ENCODE results near the gene HLA-DMB. TPM values are rescaled to one million over a fixed set of nuclear protein-coding genes. Genes with fewer than 3 reads are reported as not detected.

Gene HLA-DMB
- total and polyA plus RNA-seq, 10 of the 15 experiments (the other 5 are each of a cell fraction or from before 2014, with no cell fraction given): 114 to 173 (median 150) TPM

GRCh38 chr6:32950449-32950848 is 9.6 kb upstream of the HLA-DMB start:
- no peak for FAIRE-seq
- intact Hi-C loops (cut with micrococcal nuclease; ENCODE audit: unreplicated experiment): no loop called here
- Histone ChIP-seq H4K20me1 (ENCODE audit: control insufficient read depth, insufficient read depth) (no peaks in the 10 kb centered on the region), H3K4me1 (ENCODE audit: control insufficient read depth, insufficient read depth, low read length) (peaks cover 54% of the 10 kb centered on the region), H3K79me2 (ENCODE audit: control insufficient read depth, insufficient read depth, low read length) (peaks cover 61% of the 10 kb centered on the region), H3K4me2 (ENCODE audit: control insufficient read depth, insufficient read depth) (peak overlapping the region; percentile 77), H3K4me3 (peak overlapping the region; percentile 72), H3K27me3 (replicated peaks in 1 of 2; ENCODE audit: control insufficient read depth in 2 of 2, insufficient read depth in 2 of 2, low read length in 1 of 2) (no peaks in the 10 kb centered on the region), H2AFZ (ENCODE audit: control insufficient read depth, low read depth, low read length) (no peak overlapping the region), H3K27ac (ENCODE audit: control insufficient read depth, insufficient read depth) (peak overlapping the region; percentile 28; the same call in 1 of the 2 replicates), H3K36me3 (ENCODE audit: control insufficient read depth in 2 of 2, insufficient read depth in 2 of 2, low read length in 1 of 2) (peaks cover 0 to 4% of the 10 kb centered on the region in 2 experiments; a peak in 2 of 4 replicates), H3K9me3 (replicated peaks; ENCODE audit: control insufficient read depth, insufficient read depth, low read length) (no peaks in the 10 kb centered on the region; the same call in 2 of the 3 replicates), H3K9ac (ENCODE audit: control insufficient read depth, insufficient read depth, low read length) (peak overlapping the region; percentile 54; the same call in 1 of the 2 replicates)
- ChIA-PET RAD21 (ENCODE audit: unreplicated experiment) (interaction anchor here (0.8 to 7.7 kb wide), 16 partner anchors 9 to 125 kb away, joined by 3 to 114 read pairs (median 5); partner anchors contain the start of genes HLA-DMB and HLA-DPB1), SMC1A (ENCODE audit: uncharacterized antibody, unreplicated experiment) (interaction anchor here (0.9 to 11.3 kb wide), 8 partner anchors 13 to 112 kb away, joined by 3 to 354 read pairs (median 8); partner anchors contain the start of genes BRD2, HLA-DMB and TAP2), POLR2A (interaction anchor here (1.1 to 13.5 kb wide), 9 partner anchors 9 to 97 kb away, joined by 3 to 486 read pairs (median 9); partner anchors contain the start of genes BRD2, HLA-DMB, PSMB9 and TAP1), CTCF (interaction anchor here (0.9 to 13.5 kb wide), 9 partner anchors 8 to 112 kb away, joined by 3 to 532 read pairs (median 7); partner anchors contain the start of genes BRD2, HLA-DMB and TAP2)
- no TSS peak for BruUV-seq (replicated peaks)
- no peak for DNase-seq (ENCODE audit: low read depth, low spot score)
- in situ Hi-C loops (cut with MboI): loop anchor here (25.0 kb wide), 2 partner anchors 1388 to 1712 kb away; partner anchors contain the start of gene LTA
- ATAC-seq: no peak
- TF ChIP-seq CHD1 (IDR thresholded peaks at IDR 0.05; ENCODE audit: low read depth, low read length) (no peak), ZNF274 (IDR thresholded peaks at IDR 0.05; ENCODE audit: insufficient read depth, insufficient read length) (no peak), NFIC (IDR thresholded peaks at IDR 0.05; ENCODE audit: low read depth, low read length) (no peak), FOS (IDR thresholded peaks at IDR 0.05; ENCODE audit: borderline replicate concordance, extremely low read depth, insufficient read length) (no peak), MXI1 (IDR thresholded peaks at IDR 0.05; ENCODE audit: low read depth, low read length) (no peak), MTA2 (IDR thresholded peaks at IDR 0.05; ENCODE audit: low read depth) (no peak), MEF2A (IDR thresholded peaks at IDR 0.05; ENCODE audit: insufficient read depth, low read depth, low read length) (no peak), EP300 (IDR thresholded peaks at IDR 0.05; ENCODE audit: borderline replicate concordance in 1 of 2, control insufficient read depth in 1 of 2, low read depth in 2 of 2, low read length in 2 of 2) (no peak), RBBP5 (conservative IDR thresholded peaks at IDR 0.05) (no peak)
- TF ChIP-seq, protein P1, sequence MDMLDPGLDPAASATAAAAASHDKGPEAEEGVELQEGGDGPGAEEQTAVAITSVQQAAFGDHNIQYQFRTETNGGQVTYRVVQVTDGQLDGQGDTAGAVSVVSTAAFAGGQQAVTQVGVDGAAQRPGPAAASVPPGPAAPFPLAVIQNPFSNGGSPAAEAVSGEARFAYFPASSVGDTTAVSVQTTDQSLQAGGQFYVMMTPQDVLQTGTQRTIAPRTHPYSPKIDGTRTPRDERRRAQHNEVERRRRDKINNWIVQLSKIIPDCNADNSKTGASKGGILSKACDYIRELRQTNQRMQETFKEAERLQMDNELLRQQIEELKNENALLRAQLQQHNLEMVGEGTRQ (IDR thresholded peaks at IDR 0.05; ENCODE audit: borderline replicate concordance, low read depth, low read length): no peak
- WGBS (ENCODE audit: insufficient coverage, insufficient replicate concordance, low lambda C conversion rate, missing lambda C conversion rate): 78% methylated on average over 6 of the region's 8 CpGs

All from GM12878 (cell line).